ENCODE data around the gene SLC8A3.

SLC8A3 gene

DNA sequence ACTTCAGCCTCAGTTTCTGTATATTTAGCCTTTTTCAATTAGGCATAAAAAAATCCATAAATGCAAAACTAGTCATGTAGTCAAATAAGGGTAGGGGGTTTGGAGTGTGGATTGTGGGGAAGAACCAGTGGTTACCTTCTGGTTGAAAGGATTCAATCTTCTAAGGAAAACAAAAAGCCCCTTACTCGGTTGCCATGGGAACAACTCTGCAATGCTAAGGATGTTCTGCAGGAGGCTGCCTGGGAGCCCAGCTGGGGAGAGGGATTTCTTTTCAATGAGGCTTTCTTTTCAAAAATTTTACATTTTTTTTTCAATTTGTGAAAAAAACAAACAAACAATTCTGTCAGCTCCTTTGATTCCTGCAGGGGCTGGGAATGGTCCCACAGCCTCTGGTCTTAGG is 67.2 kb downstream of the SLC8A3 start:
- DNase-seq (ENCODE audit: low read depth, low spot score) = no peak

DNA sequence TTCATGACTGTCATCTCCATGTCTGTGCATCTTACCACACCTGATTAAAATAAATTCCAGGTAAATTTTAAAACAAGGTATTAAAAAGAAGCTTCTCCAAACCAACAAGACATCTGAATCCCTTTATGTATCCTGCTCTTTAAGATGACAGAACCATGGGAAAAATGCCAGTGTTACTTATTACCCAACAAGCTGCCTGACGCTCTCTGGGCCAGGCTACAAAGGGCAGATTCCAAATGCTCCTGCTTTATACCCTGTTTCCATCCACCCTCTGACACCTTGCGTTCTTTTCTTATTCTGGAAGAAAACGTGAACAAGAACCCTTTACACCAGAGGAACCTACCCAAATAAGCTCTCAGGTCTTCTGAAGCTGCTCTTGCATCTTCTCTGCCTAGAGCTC is 70.7 kb downstream of the SLC8A3 start:
- DNase-seq (ENCODE audit: low read depth, low spot score) = no peak

DNA sequence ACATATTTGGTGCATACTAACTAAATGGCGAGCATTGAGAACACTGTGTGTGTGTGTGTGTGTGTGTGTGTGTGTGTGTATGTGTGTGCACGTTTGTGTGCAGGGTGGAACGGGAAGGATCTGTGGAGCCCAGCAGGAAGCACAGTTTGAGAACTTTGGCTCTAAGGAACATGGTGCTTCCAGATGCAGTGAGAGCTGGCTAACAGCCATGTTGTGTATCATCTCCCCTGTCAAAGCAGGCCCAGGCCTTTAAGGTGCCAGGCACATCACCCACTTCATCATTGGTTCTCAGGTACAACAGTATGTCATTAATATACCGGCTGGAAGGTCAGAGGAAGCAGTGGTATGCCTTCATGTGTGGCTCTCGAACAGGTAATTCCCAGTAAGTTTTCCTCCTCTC is 72.5 kb downstream of the SLC8A3 start:
- DNase-seq (ENCODE audit: low read depth, low spot score) = no peak

DNA sequence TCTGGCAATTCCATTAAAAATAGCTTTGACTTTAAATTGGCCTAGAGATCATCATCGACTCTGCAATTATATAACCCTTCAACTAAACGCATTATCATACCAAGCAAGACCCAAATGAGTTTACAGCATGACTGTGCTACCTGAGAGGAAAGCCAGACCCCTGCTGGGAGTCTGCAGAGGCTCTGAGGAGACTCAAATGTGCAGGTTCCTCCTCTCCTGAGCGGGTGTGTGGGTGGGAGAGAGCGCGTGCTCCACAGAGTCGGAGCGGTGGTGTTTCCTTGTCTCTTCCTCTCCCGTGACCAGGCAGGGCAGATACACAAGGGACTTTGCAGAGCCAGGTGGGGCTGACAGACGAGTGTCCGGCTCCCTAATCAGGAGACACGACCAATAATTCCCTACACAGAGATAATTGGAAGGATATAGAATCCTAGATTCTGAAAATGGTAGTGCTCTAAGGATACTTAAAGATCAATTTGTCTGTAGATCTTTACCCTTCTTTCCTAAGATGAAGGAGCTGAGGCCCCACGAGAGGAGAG is 74.1 kb downstream of the SLC8A3 start:
- no peak for DNase-seq (ENCODE audit: low read depth, low spot score)

DNA sequence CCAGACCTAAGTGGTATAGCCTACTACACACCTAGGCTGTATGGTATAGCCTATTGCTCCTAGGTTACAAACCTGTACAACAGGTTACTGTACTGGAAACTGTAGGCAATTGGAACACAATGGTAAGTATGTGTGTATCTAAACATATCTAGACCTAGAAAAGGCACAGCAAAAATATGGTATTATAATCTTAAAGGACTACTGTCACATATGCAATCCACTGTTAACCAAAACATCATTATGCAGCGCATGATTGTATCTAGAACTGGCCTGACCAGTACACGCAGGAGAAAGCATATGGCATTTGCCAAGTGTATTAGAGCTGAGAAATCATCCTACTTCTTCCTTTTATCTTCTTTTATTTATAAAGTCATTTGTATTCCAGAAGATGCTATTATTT is 75.5 kb downstream of the SLC8A3 start:
- DNase-seq (ENCODE audit: low read depth, low spot score) = no peak

DNA sequence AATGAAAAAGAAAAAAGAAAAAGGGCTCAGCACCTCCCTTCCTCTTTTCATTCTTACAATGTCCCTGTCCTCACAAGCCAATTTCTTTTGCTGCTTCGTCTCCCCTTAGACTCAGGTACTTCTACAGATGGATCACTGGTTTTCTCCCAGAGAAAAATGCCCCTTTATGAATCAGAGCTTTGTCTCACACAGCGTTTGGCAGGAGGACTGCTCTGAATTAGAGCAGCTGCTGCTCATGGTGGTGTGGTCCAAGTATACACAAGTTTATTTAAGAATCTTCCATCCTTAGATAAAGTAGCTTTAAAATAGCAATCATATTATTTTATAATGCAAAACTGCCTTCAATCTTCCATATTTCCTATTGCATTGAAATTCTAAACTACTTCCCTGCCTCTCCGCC is 80.3 kb downstream of the SLC8A3 start:
- no peak for DNase-seq (ENCODE audit: low read depth, low spot score)

DNA sequence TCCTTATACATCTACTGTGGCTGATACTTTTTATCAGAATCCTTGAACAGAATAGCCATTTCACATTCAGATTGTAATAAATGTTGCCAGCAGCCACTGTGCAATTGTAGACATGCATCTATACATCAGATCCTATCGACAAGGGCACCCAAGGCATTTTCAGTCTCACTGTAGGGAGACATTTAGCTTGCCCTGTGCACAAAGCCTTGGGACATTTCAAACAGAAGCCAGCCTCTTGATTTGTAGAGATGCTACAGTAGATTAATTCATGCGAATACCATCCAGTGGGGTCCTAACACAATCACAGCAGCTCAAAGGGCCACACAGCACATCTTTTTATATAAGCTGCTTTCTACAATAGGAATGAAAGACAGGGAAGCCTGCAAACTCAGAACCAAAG is 81.4 kb downstream of the SLC8A3 start:
- DNase-seq (ENCODE audit: low read depth, low spot score) = no peak

DNA sequence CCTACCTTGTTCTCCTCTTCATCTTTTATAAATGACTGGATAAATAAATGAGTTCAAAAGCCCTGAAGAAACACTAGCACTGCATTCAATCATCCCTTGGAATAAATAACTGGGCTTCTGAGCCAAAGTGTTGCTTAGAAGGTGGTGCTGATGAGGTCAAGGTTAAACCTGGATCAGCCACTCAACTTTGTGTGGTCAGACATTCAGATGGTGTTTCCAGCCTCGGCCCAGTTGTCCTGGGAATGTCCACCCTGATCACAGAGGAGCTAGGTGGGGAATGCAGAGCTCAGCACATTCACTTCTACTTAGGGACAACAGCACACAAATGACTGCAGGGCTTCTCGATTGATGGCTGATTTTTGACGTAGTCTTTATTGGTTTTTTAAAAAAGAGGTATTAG is 88.7 kb downstream of the SLC8A3 start:
- DNase-seq (ENCODE audit: low read depth, low spot score) = no peak

DNA sequence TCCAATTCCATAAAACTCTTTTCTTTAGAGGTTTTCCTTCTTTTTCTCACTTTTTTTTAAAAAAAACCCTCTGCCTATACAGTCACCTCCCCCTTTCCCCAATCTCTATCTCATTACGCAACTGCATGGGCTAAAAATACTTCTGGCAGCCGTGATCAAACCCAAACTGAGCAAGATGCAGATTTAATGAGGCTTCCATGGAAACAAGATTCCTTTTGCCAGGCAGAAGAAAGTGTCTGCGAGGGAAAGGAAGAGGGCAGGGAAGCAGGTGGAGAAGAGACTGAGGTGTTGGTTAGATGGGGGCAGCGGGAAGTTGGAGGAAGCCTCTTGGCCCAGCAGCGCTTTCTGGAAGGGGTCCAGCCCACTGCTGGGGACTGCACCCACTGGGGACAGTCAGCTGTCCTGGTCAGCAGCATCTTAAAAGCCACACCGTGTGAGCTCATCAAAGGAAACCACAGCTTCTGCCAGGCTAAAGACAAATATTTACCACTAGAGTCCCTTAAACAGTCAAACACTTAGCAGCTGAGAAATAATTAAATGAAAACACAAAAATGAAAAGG is 90.4 kb downstream of the SLC8A3 start:
- DNase-seq (ENCODE audit: low read depth, low spot score) = no peak

DNA sequence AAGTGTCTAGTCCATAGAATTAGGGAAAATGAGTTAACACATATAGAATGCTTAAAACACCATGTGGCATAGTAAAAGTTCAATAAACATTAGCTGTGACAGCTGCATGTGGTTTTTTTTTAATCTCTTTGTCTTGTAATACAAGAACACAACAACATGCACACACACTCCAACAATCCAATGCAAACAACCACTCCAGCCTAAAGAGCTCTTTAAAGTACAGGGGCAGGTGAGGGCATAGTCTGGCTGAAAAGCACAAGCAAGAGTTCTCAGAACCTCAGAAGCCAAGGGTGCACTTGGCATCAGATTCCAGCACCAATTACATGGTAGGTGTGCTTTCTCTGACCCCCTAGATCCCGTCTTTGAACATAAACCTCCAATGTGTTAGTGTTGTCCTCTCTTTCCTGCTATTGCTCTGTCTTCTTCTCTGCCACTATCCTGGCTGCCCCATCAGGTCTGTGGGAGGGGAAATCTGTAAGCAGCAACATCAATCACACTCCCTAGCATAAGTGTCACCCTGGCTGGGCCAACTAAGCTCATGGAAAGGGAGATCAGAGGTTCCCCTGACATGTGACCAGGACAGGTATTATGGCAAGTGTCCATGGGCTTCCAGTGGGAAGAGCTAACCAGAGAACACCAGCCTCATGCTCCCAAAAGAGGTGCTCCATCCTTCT is 91.0 kb downstream of the SLC8A3 start:
- no peak for DNase-seq (ENCODE audit: low read depth, low spot score)

DNA sequence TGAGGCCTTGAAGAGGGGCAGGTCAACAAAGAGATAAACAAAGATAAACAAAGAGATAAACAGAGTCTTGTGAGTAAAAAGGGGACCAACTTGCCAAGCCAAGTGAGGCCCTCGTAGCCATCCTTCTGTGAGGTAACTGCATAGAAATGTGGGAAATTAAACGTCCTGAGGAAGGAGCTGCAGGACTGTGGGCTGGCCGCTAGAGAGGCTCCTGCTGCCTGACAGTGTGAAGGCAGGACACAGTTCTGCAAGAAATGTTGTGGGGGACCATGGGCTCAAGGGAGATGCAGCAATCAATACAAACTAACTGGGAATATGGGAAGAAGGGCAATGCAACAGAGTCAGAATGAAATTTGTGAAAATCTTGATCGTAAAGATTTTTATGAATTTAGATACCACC is 91.9 kb downstream of the SLC8A3 start:
- no peak for DNase-seq (ENCODE audit: low read depth, low spot score)

DNA sequence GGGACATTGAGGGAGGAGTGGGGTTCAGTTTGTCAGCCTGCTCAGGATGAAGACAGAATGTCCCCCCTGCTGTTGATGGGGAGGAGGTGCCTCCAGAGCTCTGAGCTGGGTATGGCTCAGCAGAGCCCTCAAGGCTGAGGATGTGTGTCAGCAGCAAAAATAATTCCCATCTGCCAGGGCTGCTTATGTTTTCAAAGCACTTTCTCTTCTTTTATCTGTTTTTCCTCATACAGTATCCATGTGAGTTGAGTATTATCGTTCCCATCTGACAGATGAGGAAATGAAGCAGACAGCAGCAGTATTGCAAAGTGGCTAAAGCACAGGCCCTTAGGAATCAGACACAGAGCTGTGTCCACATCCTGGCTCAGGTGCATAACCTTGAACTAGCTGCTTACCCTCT is 94.1 kb downstream of the SLC8A3 start:
- no peak for DNase-seq (ENCODE audit: low read depth, low spot score)

DNA sequence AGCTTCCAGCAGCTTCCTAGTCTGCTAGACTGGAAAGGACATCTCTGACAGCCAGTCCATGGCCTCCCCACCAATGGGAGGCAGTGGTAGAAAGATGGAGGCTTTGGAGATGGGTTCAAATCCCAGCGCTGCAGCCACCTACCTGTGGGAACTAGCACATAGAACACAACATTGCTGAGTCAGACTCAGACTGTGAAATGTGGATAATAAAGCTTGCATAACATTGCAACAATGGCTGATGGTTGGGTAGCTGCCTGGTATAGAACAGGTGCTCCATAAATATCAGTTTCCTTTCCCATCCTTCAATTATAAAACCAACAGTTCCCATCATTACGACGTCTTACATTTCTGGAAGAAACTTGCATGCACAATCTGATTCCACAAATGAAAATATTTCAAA is 94.6 kb downstream of the SLC8A3 start:
- no peak for DNase-seq (ENCODE audit: low read depth, low spot score)

DNA sequence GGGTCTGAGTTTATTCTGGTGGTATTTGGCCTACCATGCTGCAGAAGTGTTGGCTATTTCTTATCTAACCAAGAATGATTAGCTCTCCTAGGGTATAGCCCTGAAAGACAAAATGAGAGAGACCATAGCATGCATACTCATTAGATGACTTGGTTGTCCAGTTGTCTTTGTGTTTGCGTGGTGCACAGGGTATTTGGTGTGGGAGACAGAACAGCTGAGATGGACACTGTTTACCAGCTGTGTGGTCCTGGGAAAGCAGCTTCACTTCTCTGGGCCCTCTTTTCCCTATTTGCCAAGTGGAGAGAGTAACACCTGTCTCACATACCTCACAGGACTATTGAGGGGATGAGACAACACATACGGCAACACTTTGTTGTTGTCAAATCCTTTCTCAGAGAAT is 95.6 kb downstream of the SLC8A3 start:
- DNase-seq (ENCODE audit: low read depth, low spot score) = no peak

DNA sequence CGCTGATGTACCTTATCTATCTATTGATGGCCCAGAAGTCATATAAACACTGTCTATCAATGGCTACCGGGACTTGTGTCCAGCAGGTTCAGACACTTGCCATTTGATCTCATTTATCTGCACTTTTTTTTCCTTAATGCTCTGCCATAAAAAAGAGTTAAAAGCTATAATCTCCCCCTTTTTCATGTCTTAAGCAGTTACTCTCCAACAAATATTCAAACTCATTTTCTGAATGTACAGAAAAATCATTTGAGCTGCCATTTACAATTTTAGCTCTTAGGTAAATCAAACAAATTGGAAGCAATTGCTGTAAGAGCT is 101.4 kb downstream of the SLC8A3 start:
- no peak for DNase-seq (ENCODE audit: low read depth, low spot score)

DNA sequence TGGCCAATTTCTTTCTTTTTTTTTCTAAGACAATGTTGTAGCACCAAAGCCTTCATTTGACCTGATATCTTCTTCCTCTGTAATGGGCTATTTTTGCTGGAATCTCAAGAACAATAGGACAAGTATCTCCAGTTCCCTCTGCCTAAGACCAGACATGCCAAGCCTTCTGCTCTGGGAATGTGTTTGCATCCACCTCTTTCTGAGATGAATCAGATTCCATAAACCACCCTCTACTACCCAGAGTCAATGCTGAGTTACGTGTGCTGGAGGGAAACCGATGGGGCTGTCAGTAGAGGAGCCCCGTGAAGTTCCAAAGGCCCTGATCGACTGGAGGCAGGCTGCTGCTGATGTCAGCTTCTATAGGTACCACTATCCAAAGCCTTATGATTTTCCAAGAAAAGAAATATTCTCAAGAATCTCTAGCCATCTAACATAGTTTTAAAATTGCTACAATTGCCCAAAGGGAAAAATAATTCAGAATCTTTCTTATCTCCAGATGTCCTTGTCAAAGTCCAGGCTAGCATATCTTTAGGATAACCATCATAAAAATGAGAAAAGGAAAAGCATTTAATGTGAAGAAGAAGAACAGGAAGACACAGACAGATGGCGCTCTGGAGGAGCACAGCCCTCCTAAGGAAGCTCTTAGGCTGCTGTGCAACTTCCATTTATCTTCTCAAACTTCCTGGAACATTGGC is 101.9 kb downstream of the SLC8A3 start:
- peak; percentile 13 for DNase-seq (ENCODE audit: low read depth, low spot score)

DNA sequence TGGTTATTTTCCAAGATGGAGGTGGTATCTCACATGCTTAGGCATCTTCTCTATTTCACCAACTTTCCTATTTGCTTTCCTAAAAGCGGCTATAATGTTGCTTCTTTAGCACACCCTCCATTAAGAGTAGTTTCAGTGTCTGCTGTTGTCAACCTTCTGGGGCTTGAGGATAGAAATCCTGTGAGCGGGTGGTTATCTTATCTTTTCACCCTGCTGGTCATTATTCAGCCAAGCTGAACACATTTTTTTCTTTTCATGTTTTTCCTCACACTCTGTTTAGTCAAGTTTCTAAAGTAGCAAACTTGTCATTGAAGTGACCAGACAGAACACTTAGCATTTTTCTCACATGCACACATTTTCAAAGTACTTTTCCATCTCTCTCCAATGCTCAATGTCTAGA is 104.5 kb downstream of the SLC8A3 start:
- no peak for DNase-seq (ENCODE audit: low read depth, low spot score)

DNA sequence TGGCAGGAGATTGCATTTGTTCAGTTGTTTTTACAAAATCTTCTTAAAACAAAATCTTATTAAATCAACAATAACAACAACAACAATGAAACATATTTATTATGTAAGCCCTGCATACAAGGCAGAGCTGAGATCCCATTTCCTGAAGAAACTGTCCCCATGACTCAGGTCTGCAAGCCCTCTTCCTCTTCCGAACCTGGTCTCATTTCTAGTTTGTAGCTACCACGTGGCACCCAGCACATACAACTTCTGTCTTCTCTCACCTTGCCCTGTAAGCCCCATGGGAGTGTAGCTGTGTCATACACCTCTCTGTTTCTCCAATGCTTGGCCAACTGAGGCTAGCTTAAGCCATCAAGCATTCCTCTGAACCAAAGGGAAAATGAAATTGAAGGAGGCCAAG is 106.4 kb downstream of the SLC8A3 start:
- no peak for DNase-seq (ENCODE audit: low read depth, low spot score)

DNA sequence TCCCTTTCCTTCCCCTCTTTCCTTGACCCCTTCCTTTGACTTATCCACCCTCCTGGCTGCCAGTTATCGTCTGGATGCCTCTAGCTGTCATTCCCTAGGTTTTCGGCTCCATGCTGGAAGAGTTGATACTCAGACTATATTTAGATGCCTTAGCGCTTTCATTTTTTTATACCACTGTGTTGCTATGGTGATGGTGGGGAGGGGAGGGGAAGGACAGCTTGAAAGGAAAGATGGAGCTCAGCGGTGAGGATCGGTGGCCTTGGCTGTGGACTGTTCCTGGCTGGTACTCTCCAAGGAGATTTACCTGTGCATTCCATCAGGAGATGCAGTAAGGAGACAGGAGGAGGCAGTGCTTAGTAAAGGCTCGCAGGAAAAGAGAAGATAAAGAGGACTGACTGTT is 108.7 kb downstream of the SLC8A3 start:
- DNase-seq (ENCODE audit: low read depth, low spot score) = no peak

DNA sequence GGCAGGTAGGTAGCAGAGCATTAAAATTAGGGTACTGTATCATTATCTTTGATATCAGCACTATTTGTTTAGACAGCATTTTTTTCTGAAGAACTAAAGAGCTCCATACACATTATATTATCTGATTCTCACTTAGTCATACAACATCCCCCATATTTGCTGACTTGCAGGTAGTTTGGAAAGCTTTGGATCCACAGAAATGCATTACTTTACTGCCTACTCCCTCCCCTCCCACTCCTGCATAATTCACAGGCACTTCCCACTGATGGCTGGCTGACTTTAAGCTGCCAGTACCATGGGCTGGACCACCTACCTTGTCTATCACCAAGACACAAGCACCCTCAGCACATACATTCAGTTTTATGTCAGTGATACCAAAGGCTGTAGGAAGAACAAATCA is 110.4 kb downstream of the SLC8A3 start:
- DNase-seq (ENCODE audit: low read depth, low spot score) = no peak

DNA sequence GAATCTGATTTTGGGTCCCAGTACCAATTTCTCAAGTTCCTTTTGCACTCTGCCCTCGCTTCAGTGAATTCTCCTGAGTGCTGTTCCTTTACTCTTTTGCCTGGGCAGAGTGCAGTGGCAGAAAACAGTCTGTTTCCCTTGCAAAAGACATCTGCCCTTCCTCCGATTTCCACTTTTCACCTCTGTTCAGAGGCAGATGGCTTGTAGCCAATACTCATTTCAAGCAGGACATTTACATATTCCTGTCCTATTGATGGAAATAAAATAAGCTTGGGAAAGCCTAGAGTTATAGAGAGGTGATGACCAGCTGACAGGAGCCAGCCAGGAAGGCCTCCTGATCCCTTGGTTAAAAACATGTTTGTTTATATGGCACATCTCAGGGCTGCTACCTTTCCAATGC is 111.0 kb downstream of the SLC8A3 start:
- no peak for DNase-seq (ENCODE audit: low read depth, low spot score)

DNA sequence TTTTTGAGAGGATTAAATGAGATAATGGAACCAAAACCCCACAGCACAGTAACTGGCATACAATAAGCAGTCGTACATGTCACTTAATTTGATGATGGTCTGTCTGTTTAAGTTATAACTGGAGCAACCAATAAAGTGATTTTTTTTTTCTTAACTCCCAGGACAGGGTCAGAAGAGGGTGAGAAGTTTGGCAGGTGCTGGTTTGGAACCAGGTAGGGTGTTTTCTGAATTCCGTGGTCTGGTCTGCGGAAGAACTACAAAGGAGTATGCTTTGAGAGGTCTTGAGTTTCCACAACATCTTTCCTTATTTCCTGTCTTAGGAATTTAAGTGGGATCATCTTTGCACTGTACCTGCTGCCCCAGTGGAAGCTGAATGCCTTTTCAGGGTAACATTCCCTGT is 111.7 kb downstream of the SLC8A3 start:
- no peak for DNase-seq (ENCODE audit: low read depth, low spot score)

DNA sequence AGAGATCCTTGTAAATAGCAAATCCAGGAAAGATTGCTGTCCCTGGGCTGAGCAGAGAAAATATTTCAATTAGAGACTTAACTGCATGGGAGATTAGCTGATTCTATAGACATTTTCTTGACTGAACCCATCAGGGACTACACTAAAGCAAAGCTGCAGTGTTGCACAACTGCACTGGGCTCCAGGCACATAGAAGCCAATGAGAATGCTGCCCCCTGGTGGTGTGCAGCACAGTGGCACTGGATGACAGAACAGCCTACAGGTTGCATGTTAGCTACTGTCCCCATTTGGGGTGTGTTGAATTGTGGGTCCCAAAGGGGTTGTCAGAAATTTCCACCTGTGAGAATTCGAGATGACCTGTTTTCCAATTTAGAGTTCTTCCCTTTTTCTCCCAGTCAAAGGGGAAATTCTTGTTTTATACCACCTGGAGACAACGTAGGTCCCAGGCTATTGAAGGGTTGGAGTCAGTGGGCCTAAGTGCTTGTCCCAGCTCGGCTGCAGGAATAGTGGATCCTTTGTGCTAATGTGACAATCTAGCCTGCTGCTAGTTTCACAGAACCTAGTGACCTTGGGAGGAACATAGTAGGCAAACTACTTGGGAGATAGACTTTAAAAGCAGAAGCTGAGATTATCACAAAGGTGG is 114.7 kb downstream of the SLC8A3 start:
- DNase-seq (ENCODE audit: low read depth, low spot score) = peak; percentile 13

Measured in smooth muscle cell of the brain vasculature (primary cell).